WERI-Rb-1 (cell line): ENCODE data around the gene MESP1.

Experiments
- DNase-seq: peaks from one replicate; pipeline ENCODE4 v3.0.0-alpha.2; 2020
- H3K27ac ChIP-seq: fragments of 250-450 bp; sonication (Bioruptor Pico); 2 replicates; pipeline ENCODE4 v1.5.1; 2020; ENCODE audit warnings: mild to moderate bottlenecking, moderate library complexity
- H3K27me3 ChIP-seq: fragments of 250-450 bp; sonication (Bioruptor Pico); 2 replicates; pipeline ENCODE4 v1.5.1; 2021; ENCODE audit warnings: mild to moderate bottlenecking, low read depth, moderate library complexity; ENCODE audit not compliant: insufficient read depth, severe bottlenecking
- H3K36me3 ChIP-seq: fragments of 250-450 bp; sonication (Bioruptor Pico); 2 replicates; pipeline ENCODE4 v1.5.1; 2020; ENCODE audit warnings: mild to moderate bottlenecking, moderate library complexity
- H3K4me3 ChIP-seq: 2 replicates; pipeline ENCODE4 v1.5.1; 2011; ENCODE audit warnings: low read depth, mild to moderate bottlenecking, control low read depth, low read length
- H3K9me3 ChIP-seq: fragments of 250-450 bp; sonication (Bioruptor Pico); 2 replicates; pipeline ENCODE4 v1.5.1; 2021; ENCODE audit warnings: mild to moderate bottlenecking, moderate library complexity; ENCODE audit not compliant: severe bottlenecking
- CTCF ChIP-seq: IDR thresholded peaks from 2 replicates; pipeline ENCODE4 v1.5.1; 2011; ENCODE audit warnings: low read depth, mild to moderate bottlenecking, control low read depth, inconsistent platforms, low read length

Gene MESP1

GRCh38 chr15:89735773-89736172, 15.3 kb downstream of the MESP1 start:
- H3K27me3 ChIP-seq, result no peaks in the 10 kb centered on the region
- no peak overlapping the region for H3K27ac ChIP-seq
- TF ChIP-seq CTCF, result no peak

GRCh38 chr15:89732451-89733172, 18.4 kb downstream of the MESP1 start:
- Histone ChIP-seq H3K36me3 (no peaks in the 10 kb centered on the region), H3K9me3 (no peaks in the 10 kb centered on the region), H3K4me3 (no peak overlapping the region), H3K27me3 (no peaks in the 10 kb centered on the region), H3K27ac (no peak overlapping the region)
- no peak for DNase-seq
- TF ChIP-seq CTCF, result no peak

More at GRCh38 chr15:89735773-89736172, 15.3 kb downstream of the MESP1 start:
- no peaks in the 10 kb centered on the region for H3K9me3 ChIP-seq
- H3K36me3 ChIP-seq, result no peaks in the 10 kb centered on the region
- DNase-seq, result no peak
- no peak overlapping the region for H3K4me3 ChIP-seq

GRCh38 chr15:89731275-89731674, 19.8 kb downstream of the MESP1 start:
- no peak for DNase-seq
- Histone ChIP-seq H3K27me3 (no peaks in the 10 kb centered on the region), H3K36me3 (no peaks in the 10 kb centered on the region), H3K4me3 (no peak overlapping the region), H3K27ac (no peak overlapping the region), H3K9me3 (no peaks in the 10 kb centered on the region)
- no peak for TF ChIP-seq CTCF

GRCh38 chr15:89728254-89728653, 22.8 kb downstream of the MESP1 start:
- TF ChIP-seq CTCF, result no peak
- Histone ChIP-seq H3K4me3 (no peak overlapping the region), H3K27ac (no peak overlapping the region), H3K27me3 (no peaks in the 10 kb centered on the region), H3K9me3 (peaks cover 4% of the 10 kb centered on the region), H3K36me3 (no peaks in the 10 kb centered on the region)
- DNase-seq, result no peak

- TF ChIP-seq CTCF, result no peak
- no peak for DNase-seq
- Histone ChIP-seq H3K9me3 (peaks cover 4% of the 10 kb centered on the region), H3K36me3 (no peaks in the 10 kb centered on the region), H3K27me3 (no peaks in the 10 kb centered on the region), H3K27ac (no peak overlapping the region), H3K4me3 (no peak overlapping the region)
These were observed 26.0 kb downstream of the MESP1 start for GRCh38 chr15:89725064-89725463.

- Histone ChIP-seq H3K27me3 (no peaks in the 10 kb centered on the region), H3K36me3 (no peaks in the 10 kb centered on the region), H3K4me3 (no peak overlapping the region), H3K9me3 (peaks cover 4% of the 10 kb centered on the region), H3K27ac (no peak overlapping the region)
- no peak for DNase-seq
- TF ChIP-seq CTCF, result no peak
These were observed 26.4 kb downstream of the MESP1 start for GRCh38 chr15:89724621-89725020.
